ENCODE data around the gene BNC1.

The BNC1 gene, protein sequence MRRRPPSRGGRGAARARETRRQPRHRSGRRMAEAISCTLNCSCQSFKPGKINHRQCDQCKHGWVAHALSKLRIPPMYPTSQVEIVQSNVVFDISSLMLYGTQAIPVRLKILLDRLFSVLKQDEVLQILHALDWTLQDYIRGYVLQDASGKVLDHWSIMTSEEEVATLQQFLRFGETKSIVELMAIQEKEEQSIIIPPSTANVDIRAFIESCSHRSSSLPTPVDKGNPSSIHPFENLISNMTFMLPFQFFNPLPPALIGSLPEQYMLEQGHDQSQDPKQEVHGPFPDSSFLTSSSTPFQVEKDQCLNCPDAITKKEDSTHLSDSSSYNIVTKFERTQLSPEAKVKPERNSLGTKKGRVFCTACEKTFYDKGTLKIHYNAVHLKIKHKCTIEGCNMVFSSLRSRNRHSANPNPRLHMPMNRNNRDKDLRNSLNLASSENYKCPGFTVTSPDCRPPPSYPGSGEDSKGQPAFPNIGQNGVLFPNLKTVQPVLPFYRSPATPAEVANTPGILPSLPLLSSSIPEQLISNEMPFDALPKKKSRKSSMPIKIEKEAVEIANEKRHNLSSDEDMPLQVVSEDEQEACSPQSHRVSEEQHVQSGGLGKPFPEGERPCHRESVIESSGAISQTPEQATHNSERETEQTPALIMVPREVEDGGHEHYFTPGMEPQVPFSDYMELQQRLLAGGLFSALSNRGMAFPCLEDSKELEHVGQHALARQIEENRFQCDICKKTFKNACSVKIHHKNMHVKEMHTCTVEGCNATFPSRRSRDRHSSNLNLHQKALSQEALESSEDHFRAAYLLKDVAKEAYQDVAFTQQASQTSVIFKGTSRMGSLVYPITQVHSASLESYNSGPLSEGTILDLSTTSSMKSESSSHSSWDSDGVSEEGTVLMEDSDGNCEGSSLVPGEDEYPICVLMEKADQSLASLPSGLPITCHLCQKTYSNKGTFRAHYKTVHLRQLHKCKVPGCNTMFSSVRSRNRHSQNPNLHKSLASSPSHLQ

DNA sequence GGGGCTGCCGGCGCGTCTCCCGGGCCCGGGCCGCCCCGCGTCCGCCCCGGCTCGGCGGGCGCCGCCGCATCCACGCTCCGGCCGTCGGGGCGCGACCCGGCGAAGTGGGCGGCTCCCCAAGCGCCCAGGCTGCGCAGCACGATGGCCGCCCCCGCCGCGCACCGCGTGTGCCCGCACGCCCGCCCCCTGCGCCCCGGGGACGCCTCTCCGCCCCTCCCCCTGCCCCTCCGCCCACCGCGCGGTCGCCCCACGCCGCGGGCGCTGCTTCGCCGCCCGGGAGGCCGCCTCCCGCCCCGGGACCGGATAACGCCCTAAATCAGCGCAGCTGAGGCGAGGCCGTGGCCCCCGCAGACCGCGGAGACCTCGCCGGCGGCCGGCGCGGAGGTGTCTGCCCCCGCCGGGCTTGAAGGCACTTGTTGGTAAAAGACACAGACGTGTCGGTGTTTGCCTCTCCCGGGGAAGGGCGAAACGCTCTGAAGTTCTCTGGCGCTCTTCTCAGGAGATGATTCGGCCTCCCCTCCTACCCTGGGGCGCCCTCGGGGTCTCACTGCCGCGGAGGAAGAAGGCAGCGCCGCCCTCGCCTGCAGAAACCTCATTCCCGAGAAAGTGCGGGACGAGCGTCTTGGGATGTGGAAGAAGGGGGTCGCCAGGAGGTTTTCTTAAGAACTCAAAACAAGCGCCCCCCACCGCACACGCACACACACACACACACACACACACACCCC lies at the start of gene BNC1:
Gene BNC1 (minus strand): TSS at position 106 of the 725 bp plus-strand sequence. CDS start 36 bp downstream, at position 70.
- H3K4me3 ChIP-seq (ENCODE audit: low read depth, low read length) = no peak within 1 kb of the TSS
- TF ChIP-seq, protein P1, sequence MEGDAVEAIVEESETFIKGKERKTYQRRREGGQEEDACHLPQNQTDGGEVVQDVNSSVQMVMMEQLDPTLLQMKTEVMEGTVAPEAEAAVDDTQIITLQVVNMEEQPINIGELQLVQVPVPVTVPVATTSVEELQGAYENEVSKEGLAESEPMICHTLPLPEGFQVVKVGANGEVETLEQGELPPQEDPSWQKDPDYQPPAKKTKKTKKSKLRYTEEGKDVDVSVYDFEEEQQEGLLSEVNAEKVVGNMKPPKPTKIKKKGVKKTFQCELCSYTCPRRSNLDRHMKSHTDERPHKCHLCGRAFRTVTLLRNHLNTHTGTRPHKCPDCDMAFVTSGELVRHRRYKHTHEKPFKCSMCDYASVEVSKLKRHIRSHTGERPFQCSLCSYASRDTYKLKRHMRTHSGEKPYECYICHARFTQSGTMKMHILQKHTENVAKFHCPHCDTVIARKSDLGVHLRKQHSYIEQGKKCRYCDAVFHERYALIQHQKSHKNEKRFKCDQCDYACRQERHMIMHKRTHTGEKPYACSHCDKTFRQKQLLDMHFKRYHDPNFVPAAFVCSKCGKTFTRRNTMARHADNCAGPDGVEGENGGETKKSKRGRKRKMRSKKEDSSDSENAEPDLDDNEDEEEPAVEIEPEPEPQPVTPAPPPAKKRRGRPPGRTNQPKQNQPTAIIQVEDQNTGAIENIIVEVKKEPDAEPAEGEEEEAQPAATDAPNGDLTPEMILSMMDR (IDR thresholded peaks at IDR 0.05; ENCODE audit: insufficient read depth, low read depth, low read length, missing control alignments) = no peak

DNA sequence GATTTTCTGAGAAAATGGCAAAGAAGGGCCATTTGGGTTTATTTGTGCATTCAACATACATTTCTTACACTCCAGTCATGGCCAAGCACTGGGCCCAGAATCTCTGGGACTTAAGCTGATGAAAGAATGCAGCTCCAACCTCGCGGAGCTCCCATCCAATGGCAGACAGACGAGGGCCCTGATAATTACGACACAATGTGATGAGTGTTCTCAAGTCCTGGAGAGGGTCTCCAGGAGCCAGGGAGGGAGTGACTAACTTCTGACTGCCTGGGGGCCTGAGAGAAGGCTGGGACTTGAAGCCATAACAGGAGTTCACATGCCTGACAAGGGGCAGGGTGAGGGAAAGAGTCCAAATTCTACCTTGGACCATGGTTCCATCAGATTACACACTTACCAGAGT lies 42.6 kb upstream of the BNC1 start:
- no peak for DNase-seq (ENCODE audit: low read depth)
- no peak overlapping the region for H3K4me3 ChIP-seq (ENCODE audit: low read depth, low read length)
- TF ChIP-seq, protein P1 (IDR thresholded peaks at IDR 0.05; ENCODE audit: insufficient read depth, low read depth, low read length, missing control alignments) = no peak

More for the DNA sequence above, at the start of gene BNC1:
- no peak for DNase-seq (ENCODE audit: low read depth)

DNA sequence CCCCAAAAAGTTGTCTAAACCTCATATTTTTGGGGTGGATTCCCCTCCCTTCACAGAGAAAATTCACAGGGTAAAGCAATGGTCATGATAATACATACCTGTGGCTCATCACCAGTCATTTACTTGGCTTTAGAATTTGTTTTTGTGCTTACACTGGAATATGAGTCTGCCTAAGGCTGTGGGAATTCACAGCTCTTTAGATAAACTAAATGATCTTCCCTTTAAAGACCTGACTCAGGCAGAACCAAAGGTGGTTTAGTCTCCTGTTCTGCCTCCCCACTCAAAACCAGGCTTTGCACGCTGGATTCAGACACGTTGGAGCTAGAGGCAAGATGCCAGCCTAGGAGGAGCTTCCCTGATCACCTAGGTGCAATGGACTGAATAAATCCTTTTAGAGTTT lies 40.3 kb upstream of the BNC1 start:
- TF ChIP-seq, protein P1 (IDR thresholded peaks at IDR 0.05; ENCODE audit: insufficient read depth, low read depth, low read length, missing control alignments) = no peak
- DNase-seq (ENCODE audit: low read depth) = no peak
- no peak overlapping the region for H3K4me3 ChIP-seq (ENCODE audit: low read depth, low read length)

DNA sequence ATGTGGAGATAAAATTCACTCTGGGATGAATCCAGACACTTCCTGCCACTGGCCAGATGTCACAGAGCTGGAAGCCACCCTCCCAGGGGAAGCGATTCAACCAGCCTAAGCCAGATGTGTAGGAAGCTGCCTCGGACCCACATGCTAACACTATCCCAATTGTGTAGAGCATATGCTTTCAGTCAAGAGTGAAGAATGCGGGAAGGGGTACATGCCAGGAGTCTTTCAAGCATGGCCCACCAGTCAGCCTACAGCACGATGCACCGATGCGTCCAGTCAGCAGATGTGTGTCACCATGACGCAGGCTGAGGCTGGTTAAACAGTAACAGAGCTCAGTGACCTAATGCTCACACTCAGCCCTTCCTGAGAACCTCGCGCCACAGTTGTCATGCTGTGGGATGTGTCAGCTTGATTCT lies 38.8 kb upstream of the BNC1 start:
- DNase-seq (ENCODE audit: low read depth) = no peak
- H3K4me3 ChIP-seq (ENCODE audit: low read depth, low read length) = no peak overlapping the region
- TF ChIP-seq, protein P1 (IDR thresholded peaks at IDR 0.05; ENCODE audit: insufficient read depth, low read depth, low read length, missing control alignments) = no peak

DNA sequence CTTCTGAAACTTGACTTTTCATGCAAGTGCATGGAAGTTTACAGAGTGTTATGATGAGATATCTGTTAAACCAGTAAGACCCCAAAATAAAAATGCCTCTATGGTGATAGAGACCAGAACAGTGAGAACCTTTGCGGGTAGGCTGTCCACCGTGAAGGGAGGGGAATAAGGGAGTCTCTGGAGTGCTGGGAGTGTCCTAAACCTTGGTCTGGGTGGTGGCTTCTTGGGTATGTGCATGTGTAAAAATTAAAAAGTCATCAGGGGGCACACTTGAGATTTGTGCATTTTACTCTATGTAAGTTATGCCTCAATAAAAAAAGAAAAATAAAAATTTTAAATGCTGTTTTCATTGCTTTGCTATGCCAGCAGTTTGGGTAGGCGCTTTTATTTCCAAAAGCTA lies 38.2 kb upstream of the BNC1 start:
- H3K4me3 ChIP-seq (ENCODE audit: low read depth, low read length) = no peak overlapping the region
- TF ChIP-seq, protein P1 (IDR thresholded peaks at IDR 0.05; ENCODE audit: insufficient read depth, low read depth, low read length, missing control alignments) = no peak
- no peak for DNase-seq (ENCODE audit: low read depth)

DNA sequence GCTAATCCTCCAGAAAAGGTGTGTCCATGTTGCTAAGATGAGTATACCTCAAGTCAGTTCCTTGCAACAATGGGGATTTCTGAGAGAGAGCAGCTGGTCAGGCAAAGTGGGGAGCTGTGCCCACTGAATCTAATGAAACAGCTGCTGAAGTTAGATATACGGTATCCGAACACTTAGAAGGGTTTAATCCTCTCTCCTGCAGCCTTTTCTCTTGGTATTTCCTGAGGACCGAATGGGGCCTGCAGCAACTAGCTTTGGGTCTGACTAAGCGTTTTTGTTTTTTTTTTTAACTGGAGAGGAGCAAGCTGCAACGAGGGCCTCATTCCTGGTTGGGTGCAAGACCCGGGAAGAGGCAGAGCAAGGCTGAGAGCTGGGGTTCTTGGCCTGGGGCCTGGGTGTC lies 37.6 kb upstream of the BNC1 start:
- no peak for DNase-seq (ENCODE audit: low read depth)
- H3K4me3 ChIP-seq (ENCODE audit: low read depth, low read length) = no peak overlapping the region
- TF ChIP-seq, protein P1 (IDR thresholded peaks at IDR 0.05; ENCODE audit: insufficient read depth, low read depth, low read length, missing control alignments) = no peak
